ENCODE data around the gene PALMD.

Gene PALMD

DNA sequence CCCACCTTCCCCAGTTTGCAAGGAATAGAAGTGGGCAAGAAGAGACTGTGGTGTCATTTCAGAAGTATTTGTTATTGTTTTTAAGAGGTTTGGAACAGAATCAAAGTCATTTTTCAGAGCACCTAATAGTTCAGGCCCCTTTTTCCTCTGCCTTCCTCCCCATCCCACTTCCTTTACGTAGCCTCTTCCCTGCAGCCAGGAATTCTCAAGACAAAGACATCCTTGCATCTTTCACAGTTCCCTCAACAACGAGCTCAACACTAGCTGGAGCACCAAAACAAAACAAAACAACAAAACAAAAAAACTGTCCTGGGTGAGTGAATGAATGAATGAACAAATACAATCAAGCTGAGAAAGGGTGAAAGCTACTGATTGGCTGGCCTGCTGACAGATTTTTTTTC, 7.0 kb downstream of the PALMD start:
- ChIA-PET CTCF (interaction anchor here (0.7 kb wide), 1 partner anchor 126 kb away, joined by 3 read pairs; no protein-coding TSS in a partner anchor), POLR2A (ENCODE audit: low non-redundant PET) (no interaction called here)
- no peak overlapping the region for H3K27ac ChIP-seq
- TF ChIP-seq, protein P1, sequence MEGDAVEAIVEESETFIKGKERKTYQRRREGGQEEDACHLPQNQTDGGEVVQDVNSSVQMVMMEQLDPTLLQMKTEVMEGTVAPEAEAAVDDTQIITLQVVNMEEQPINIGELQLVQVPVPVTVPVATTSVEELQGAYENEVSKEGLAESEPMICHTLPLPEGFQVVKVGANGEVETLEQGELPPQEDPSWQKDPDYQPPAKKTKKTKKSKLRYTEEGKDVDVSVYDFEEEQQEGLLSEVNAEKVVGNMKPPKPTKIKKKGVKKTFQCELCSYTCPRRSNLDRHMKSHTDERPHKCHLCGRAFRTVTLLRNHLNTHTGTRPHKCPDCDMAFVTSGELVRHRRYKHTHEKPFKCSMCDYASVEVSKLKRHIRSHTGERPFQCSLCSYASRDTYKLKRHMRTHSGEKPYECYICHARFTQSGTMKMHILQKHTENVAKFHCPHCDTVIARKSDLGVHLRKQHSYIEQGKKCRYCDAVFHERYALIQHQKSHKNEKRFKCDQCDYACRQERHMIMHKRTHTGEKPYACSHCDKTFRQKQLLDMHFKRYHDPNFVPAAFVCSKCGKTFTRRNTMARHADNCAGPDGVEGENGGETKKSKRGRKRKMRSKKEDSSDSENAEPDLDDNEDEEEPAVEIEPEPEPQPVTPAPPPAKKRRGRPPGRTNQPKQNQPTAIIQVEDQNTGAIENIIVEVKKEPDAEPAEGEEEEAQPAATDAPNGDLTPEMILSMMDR (conservative IDR thresholded peaks at IDR 0.05; ENCODE audit: low read depth): no peak
- no peak for DNase-seq (ENCODE audit: low spot score)

DNA sequence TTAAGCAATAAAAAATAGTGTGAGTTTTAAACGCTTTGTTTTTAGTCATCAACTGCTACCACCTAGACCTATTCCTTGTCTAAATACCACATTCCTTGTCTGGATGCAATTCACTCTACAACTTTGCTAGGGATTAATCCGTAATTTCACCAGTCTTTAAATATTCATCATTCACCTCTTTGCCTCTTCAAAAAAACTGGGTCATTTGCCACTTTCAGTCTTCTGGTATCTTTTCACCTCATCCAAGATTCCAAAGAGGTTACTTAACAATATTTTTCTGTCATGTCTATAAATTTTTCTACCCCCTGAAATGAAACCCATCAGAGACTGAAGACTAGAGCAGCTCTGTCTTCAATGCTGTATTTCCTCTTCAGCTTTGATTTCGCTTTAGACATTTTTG, 9.5 kb downstream of the PALMD start:
- ChIA-PET POLR2A (ENCODE audit: low non-redundant PET) (no interaction called here), CTCF (interaction anchor here (0.6 kb wide), 1 partner anchor 856 kb away, joined by 3 read pairs; no protein-coding TSS in a partner anchor)
- TF ChIP-seq, protein P1 (conservative IDR thresholded peaks at IDR 0.05; ENCODE audit: low read depth): no peak
- H3K27ac ChIP-seq: no peak overlapping the region
- DNase-seq (ENCODE audit: low spot score): no peak

DNA sequence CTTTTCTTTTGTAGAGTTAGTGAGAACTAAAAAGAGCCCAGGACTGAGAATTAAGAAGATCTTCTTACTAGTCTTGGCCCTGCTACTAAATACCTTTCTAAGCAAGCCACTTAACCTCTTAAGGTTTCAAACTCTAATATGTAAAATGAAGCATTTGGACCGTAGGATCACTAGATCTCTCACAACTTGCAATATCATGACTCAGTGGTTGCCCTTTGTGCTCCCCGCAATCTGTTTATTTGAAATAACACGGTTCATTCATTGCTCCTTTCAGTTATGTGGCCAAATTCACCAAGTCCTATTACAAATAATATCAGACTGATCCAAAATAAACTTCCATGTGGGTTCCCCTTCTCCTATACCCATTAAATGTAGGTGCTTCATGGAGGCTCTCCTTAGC, 10.8 kb downstream of the PALMD start:
- ChIA-PET POLR2A (ENCODE audit: low non-redundant PET) (no interaction called here), CTCF (no interaction called here)
- no peak overlapping the region for H3K27ac ChIP-seq
- TF ChIP-seq, protein P1 (conservative IDR thresholded peaks at IDR 0.05; ENCODE audit: low read depth): no peak
- DNase-seq (ENCODE audit: low spot score): no peak

DNA sequence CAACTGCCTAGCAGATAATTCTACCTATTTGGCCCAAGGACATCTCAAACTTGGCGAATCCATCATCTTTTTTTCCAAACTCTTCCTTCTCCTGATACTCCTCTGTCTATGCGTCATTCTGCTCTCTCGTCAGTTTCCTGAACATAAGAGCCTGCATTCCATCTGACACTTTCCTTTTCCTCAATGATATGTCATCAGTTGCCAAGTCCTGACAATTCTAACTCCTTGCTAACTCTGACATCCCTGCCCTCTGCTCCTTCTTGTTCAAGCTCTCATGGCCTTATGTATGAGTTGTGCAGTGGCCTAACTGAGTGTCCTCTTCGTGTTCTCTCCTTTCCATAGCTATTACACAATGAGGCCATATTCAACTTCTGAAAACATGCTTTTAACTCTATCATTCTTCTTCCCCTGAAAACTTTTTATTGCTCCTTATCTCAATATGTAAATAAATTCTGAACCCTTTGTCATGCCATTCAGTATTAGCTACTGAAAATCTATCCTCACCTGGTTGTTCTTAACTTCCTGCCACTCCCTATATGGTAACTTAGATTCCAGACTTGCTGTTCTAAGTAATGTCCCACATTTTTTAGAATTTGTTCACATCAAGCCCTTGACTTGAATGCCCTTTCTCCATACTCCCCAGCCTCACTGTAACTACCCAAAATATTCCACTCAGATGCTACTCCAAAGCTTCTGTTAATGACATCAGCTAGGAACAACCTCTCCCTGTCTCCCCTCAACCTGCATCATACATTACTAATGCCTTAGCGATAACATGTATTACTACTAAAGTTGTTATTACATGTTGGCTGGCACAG, 11.5 kb downstream of the PALMD start:
- ChIA-PET POLR2A (ENCODE audit: low non-redundant PET) (no interaction called here), CTCF (no interaction called here)
- TF ChIP-seq, protein P1 (conservative IDR thresholded peaks at IDR 0.05; ENCODE audit: low read depth): no peak
- H3K27ac ChIP-seq: peak overlapping the region; percentile 87
- no peak for DNase-seq (ENCODE audit: low spot score)

DNA sequence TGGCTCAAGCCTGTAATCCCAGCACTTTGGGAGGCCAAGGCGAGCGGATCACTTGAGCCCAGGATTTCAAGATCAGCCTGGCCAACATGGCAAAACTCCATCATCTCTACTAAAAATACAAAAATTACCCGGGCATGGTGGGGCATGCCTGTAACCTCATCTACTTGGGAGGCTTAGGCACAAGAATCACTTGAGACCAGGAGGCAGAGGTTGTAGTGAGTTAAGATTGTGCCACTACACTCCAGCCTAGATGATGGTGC, 12.0 kb downstream of the PALMD start:
- CTCF ChIA-PET: no interaction called here
- no peak for DNase-seq (ENCODE audit: low spot score)
- peak overlapping the region; percentile 87 for H3K27ac ChIP-seq
- TF ChIP-seq, protein P1 (conservative IDR thresholded peaks at IDR 0.05; ENCODE audit: low read depth): no peak
- POLR2A ChIA-PET (ENCODE audit: low non-redundant PET): no interaction called here

DNA sequence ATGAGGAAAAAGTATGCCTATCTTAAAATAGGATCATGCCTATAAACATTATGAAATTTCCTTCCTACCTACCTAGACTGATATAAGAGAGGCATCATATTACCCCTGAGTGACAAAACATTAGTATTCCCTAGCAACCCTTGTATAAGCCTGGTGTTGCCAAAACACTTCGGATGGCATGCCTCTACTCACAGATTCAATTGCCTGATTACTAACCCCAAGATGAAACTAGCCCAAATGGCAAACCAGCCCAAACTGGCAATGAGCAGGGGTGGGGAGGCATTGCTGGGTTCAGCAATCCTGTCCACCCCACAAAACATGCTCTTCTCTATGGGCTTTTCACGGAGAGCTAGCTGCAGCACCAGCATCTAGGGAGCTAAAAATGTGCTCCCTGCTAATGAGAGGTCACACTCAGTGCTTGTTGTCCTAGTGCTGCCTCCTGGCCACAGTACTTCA, 13.9 kb downstream of the PALMD start:
- TF ChIP-seq, protein P1 (conservative IDR thresholded peaks at IDR 0.05; ENCODE audit: low read depth): no peak
- peak overlapping the region; percentile 93 for H3K27ac ChIP-seq
- POLR2A ChIA-PET (ENCODE audit: low non-redundant PET): no interaction called here
- peak; percentile 85 for DNase-seq (ENCODE audit: low spot score)
- CTCF ChIA-PET: no interaction called here
